ENCODE results near the gene NOC2L. TPM values are rescaled to one million over a fixed set of nuclear protein-coding genes. Genes with fewer than 3 reads are reported as not detected.
"Not testable (repeated sequence)": the region's sequence is repeated elsewhere in the genome, so short reads cannot be mapped to it uniquely, and the experiment has no call there.

The NOC2L gene
- total RNA-seq, 4 donors from 2014 or later = 47.4 to 115 (median 74.2) TPM

DNA sequence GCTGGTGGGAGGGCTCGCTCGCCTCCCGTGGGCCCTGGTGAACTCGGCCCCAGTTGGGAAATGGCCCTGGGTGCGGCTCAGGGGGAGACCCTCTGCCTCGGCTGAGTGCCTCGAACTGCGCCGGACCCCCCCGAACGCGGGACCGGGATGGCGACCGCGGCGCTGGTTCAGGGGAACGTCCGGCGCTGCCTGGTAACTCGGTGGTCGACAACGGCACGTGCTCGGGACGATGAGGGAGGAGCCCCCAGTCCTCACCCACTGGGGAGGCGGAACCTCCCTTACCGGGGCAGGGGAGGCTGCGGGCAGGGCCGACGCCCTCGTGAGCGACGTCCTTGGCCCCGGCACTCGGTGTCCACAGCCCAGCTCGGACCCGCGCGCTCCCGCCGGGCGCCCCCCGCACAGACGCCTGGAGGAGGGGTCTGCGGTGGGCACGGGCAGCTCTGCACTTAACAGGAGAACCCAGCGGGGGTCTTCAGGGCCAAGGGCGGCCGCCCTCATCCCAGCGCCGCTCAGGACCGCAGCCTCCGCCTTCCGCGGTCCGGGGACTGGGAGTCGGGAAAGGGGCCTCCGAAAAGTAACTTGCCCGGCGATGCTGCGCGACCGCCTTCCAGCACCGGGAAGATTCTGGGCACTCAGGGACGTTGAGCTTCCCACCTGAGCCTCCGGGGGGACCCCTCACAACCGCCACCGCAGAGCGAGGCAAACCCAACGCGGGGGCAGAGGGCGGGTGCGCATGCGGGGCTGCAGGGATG, 39.1 kb upstream of the NOC2L start:
- Histone ChIP-seq H3K9me3 (no peaks in the 10 kb centered on the region), H3K27ac (no peak overlapping the region), H3K27me3 (peaks cover 4 to 11% (median 7%) of the 10 kb centered on the region in 3 donors), H3K4me1 (peaks cover 0 to 3% of the 10 kb centered on the region in 2 donors), H3K36me3 (no peaks in the 10 kb centered on the region), H3K4me3 (peak overlapping the region in 3 of 4 donors; percentile 34 to 79 (median 63))
- TF ChIP-seq, protein P1, sequence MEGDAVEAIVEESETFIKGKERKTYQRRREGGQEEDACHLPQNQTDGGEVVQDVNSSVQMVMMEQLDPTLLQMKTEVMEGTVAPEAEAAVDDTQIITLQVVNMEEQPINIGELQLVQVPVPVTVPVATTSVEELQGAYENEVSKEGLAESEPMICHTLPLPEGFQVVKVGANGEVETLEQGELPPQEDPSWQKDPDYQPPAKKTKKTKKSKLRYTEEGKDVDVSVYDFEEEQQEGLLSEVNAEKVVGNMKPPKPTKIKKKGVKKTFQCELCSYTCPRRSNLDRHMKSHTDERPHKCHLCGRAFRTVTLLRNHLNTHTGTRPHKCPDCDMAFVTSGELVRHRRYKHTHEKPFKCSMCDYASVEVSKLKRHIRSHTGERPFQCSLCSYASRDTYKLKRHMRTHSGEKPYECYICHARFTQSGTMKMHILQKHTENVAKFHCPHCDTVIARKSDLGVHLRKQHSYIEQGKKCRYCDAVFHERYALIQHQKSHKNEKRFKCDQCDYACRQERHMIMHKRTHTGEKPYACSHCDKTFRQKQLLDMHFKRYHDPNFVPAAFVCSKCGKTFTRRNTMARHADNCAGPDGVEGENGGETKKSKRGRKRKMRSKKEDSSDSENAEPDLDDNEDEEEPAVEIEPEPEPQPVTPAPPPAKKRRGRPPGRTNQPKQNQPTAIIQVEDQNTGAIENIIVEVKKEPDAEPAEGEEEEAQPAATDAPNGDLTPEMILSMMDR (IDR thresholded peaks at IDR 0.05 in 4 of 5, conservative IDR thresholded peaks at IDR 0.05 in 1 of 5) = no peak
- TF ChIP-seq POLR2A (IDR thresholded peaks at IDR 0.05) = no peak
- in situ Hi-C loops (cut with MboI; ENCODE audit: low sequenced_read_pairs in 4 of 4) = no loop called here
- intact Hi-C loops (cut with DNase I; ENCODE audit: low total_unique reads) = no loop called here
- no peak for DNase-seq
- ATAC-seq = no peak

GRCh38 chr1:997713-997992, 38.6 kb upstream of the NOC2L start:
- ATAC-seq = no peak
- H3K27me3 ChIP-seq = peaks cover 4 to 11% (median 7%) of the 10 kb centered on the region in 3 donors
- TF ChIP-seq, protein P1 (IDR thresholded peaks at IDR 0.05 in 4 of 5, conservative IDR thresholded peaks at IDR 0.05 in 1 of 5) = no peak
- no peak for TF ChIP-seq POLR2A (IDR thresholded peaks at IDR 0.05)
- H3K27ac ChIP-seq = no peak overlapping the region
- intact Hi-C loops (cut with DNase I; ENCODE audit: low total_unique reads) = no loop called here
- peak overlapping the region in 1 of 4 donors; percentile 63 for H3K4me3 ChIP-seq
- H3K36me3 ChIP-seq = no peaks in the 10 kb centered on the region
- no peak for DNase-seq
- peaks cover 0 to 3% of the 10 kb centered on the region in 2 donors for H3K4me1 ChIP-seq
- in situ Hi-C loops (cut with MboI; ENCODE audit: low sequenced_read_pairs in 4 of 4) = no loop called here
- no peaks in the 10 kb centered on the region for H3K9me3 ChIP-seq

GRCh38 chr1:996851-997712, 38.0 kb upstream of the NOC2L start:
- no peaks in the 10 kb centered on the region for H3K36me3 ChIP-seq
- H3K9me3 ChIP-seq = no peaks in the 10 kb centered on the region
- ATAC-seq = no peak
- DNase-seq = no peak
- peaks cover 4 to 11% (median 7%) of the 10 kb centered on the region in 3 donors for H3K27me3 ChIP-seq
- intact Hi-C loops (cut with DNase I; ENCODE audit: low total_unique reads) = no loop called here
- peak overlapping the region in 1 of 4 donors; percentile 63 for H3K4me3 ChIP-seq
- in situ Hi-C loops (cut with MboI; ENCODE audit: low sequenced_read_pairs in 4 of 4) = no loop called here
- H3K27ac ChIP-seq = no peak overlapping the region
- peaks cover 0 to 3% of the 10 kb centered on the region in 2 donors for H3K4me1 ChIP-seq
- no peak for TF ChIP-seq POLR2A (IDR thresholded peaks at IDR 0.05)
- TF ChIP-seq, protein P1 (IDR thresholded peaks at IDR 0.05 in 4 of 5, conservative IDR thresholded peaks at IDR 0.05 in 1 of 5) = no peak

GRCh38 chr1:995665-996633, 36.9 kb upstream of the NOC2L start:
- Histone ChIP-seq H3K9me3 (no peaks in the 10 kb centered on the region), H3K27ac (no peak overlapping the region), H3K36me3 (no peaks in the 10 kb centered on the region), H3K4me1 (peaks cover 0 to 3% of the 10 kb centered on the region in 2 donors), H3K27me3 (peaks cover under 1 to 11% (median 4%) of the 10 kb centered on the region in 3 donors), H3K4me3 (no peak overlapping the region)
- ATAC-seq = no peak
- in situ Hi-C loops (cut with MboI; ENCODE audit: low sequenced_read_pairs in 4 of 4) (no loop called here), intact Hi-C loops (cut with DNase I; ENCODE audit: low total_unique reads) (no loop called here)
- no peak for DNase-seq
- TF ChIP-seq POLR2A (IDR thresholded peaks at IDR 0.05) = no peak
- TF ChIP-seq, protein P1 (IDR thresholded peaks at IDR 0.05 in 4 of 5, conservative IDR thresholded peaks at IDR 0.05 in 1 of 5) = no peak

DNA sequence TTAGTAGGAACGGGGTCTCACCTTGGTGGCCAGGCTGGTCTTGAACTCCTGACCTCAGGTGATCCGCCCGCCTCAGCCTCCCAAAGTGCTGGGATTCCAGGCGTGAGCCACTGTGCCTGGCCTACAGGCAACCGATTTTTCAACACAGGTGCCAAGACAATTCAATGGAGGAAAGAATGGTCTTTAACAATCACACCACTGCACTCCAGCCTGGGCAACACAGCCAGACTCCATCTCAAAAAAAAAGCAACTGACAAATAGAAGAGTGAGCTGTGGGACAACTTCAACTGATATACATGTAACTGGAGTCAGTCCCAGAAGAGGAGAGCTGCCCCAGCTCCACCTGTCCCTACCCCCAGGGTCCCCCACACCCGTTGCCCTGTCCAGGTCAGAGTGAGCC, 35.5 kb upstream of the NOC2L start:
- H3K9me3 ChIP-seq; H3K4me1 ChIP-seq; DNase-seq; intact Hi-C loops (cut with DNase I; ENCODE audit: low total_unique reads); in situ Hi-C loops (cut with MboI; ENCODE audit: low sequenced_read_pairs in 4 of 4); ATAC-seq; H3K4me3 ChIP-seq; H3K36me3 ChIP-seq; H3K27ac ChIP-seq: not testable (repeated sequence)
- peaks cover 0 to 11% (median 4%) of the 10 kb centered on the region in 3 donors for H3K27me3 ChIP-seq

Measured in gastrocnemius medialis (tissue), 4 donors.